ENCODE results near the gene DHRS2. TPM values are rescaled to one million over a fixed set of nuclear protein-coding genes. Genes with fewer than 3 reads are reported as not detected.

DHRS2 gene
- total and polyA plus RNA-seq, 2 of the 13 experiments (the other 11 are each of a cell fraction or from before 2014, with no cell fraction given) = 1,621 to 3,021 TPM

DNA sequence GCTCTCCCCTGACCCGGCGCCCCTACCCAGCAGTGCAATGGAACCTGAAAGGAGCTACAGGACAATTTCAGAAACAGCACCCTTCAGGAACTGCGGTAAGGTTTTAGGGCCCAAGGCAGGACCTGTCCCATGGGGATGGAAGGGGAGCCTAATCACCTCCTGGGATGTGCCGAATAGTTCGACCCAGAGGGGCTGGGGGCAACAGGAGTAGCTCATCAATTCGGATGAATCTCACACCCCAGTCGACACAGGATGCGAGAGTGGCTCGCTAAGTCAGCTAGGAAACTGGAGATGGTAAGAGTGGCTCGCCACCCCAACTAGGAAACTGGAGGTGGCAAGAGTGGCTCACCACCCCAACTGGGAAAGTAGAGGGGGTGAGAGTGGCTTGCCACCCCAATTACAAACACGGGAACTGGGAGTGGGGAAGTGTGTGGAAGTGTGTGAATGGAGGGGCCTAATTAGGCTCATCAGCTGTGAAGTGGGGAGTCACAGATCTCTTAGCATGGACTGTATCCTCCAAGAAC is 57.1 kb downstream of the DHRS2 start (continued):
- TF ChIP-seq, protein P1, sequence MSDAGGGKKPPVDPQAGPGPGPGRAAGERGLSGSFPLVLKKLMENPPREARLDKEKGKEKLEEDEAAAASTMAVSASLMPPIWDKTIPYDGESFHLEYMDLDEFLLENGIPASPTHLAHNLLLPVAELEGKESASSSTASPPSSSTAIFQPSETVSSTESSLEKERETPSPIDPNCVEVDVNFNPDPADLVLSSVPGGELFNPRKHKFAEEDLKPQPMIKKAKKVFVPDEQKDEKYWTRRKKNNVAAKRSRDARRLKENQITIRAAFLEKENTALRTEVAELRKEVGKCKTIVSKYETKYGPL (CRISPR knock-in tag; IDR thresholded peaks at IDR 0.05) = no peak
- TF ChIP-seq MXD4 (CRISPR knock-in tag; IDR thresholded peaks at IDR 0.05) = no peak
- no peak for TF ChIP-seq ZFP62 (CRISPR knock-in tag; IDR thresholded peaks at IDR 0.05)
- no peak for TF ChIP-seq FLYWCH1 (CRISPR knock-in tag; IDR thresholded peaks at IDR 0.05)
- TF ChIP-seq SOX5 (CRISPR knock-in tag; IDR thresholded peaks at IDR 0.05; ENCODE audit: borderline replicate concordance) = no peak
- TF ChIP-seq RORA (CRISPR knock-in tag; IDR thresholded peaks at IDR 0.05) = no peak
- TF ChIP-seq ZNF577 (CRISPR knock-in tag; IDR thresholded peaks at IDR 0.05; ENCODE audit: borderline replicate concordance, low read depth) = no peak
- no peak for TF ChIP-seq POLR2A (IDR thresholded peaks at IDR 0.05; ENCODE audit: insufficient read depth in 1 of 2, low read depth in 2 of 2, low read length in 2 of 2)
- 0 out of 2 replicates have a peak, but pooled peaks have one; percentile 17 for TF ChIP-seq HIVEP1 (CRISPR knock-in tag; IDR thresholded peaks at IDR 0.05)
- TF ChIP-seq PHF21A (CRISPR knock-in tag; IDR thresholded peaks at IDR 0.05) = no peak
- TF ChIP-seq ATAD3A (CRISPR knock-in tag; IDR thresholded peaks at IDR 0.05) = no peak
- TF ChIP-seq IRF2 (CRISPR knock-in tag; IDR thresholded peaks at IDR 0.05) = no peak
- no peak for TF ChIP-seq MLLT10 (CRISPR knock-in tag; IDR thresholded peaks at IDR 0.05)
- TF ChIP-seq NKX3-1 (CRISPR knock-in tag; IDR thresholded peaks at IDR 0.05) = no peak
- TF ChIP-seq, protein P2, sequence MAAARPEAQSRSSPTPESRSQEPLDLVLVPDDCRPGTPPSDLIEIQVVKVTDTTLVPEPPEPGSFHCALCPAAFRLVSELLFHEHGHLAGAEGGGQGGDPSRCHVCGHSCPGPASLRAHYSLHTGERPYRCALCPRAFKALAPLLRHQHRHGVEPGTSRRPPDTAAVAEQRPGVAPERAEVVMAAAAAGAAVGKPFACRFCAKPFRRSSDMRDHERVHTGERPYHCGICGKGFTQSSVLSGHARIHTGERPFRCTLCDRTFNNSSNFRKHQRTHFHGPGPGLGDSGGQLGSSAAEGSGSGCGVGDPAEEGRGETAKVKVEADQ (CRISPR knock-in tag; IDR thresholded peaks at IDR 0.05; ENCODE audit: borderline replicate concordance) = no peak
- TF ChIP-seq ZSCAN29 (CRISPR knock-in tag; conservative IDR thresholded peaks at IDR 0.05) = no peak
- no peak for TF ChIP-seq RAD21 (CRISPR knock-in tag; IDR thresholded peaks at IDR 0.05)
- TF ChIP-seq, protein P3, sequence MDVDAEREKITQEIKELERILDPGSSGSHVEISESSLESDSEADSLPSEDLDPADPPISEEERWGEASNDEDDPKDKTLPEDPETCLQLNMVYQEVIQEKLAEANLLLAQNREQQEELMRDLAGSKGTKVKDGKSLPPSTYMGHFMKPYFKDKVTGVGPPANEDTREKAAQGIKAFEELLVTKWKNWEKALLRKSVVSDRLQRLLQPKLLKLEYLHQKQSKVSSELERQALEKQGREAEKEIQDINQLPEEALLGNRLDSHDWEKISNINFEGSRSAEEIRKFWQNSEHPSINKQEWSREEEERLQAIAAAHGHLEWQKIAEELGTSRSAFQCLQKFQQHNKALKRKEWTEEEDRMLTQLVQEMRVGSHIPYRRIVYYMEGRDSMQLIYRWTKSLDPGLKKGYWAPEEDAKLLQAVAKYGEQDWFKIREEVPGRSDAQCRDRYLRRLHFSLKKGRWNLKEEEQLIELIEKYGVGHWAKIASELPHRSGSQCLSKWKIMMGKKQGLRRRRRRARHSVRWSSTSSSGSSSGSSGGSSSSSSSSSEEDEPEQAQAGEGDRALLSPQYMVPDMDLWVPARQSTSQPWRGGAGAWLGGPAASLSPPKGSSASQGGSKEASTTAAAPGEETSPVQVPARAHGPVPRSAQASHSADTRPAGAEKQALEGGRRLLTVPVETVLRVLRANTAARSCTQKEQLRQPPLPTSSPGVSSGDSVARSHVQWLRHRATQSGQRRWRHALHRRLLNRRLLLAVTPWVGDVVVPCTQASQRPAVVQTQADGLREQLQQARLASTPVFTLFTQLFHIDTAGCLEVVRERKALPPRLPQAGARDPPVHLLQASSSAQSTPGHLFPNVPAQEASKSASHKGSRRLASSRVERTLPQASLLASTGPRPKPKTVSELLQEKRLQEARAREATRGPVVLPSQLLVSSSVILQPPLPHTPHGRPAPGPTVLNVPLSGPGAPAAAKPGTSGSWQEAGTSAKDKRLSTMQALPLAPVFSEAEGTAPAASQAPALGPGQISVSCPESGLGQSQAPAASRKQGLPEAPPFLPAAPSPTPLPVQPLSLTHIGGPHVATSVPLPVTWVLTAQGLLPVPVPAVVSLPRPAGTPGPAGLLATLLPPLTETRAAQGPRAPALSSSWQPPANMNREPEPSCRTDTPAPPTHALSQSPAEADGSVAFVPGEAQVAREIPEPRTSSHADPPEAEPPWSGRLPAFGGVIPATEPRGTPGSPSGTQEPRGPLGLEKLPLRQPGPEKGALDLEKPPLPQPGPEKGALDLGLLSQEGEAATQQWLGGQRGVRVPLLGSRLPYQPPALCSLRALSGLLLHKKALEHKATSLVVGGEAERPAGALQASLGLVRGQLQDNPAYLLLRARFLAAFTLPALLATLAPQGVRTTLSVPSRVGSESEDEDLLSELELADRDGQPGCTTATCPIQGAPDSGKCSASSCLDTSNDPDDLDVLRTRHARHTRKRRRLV (CRISPR knock-in tag; IDR thresholded peaks at IDR 0.05) = 0 out of 2 replicates have a peak, but pooled peaks have one; percentile 7
- TF ChIP-seq, protein P4, sequence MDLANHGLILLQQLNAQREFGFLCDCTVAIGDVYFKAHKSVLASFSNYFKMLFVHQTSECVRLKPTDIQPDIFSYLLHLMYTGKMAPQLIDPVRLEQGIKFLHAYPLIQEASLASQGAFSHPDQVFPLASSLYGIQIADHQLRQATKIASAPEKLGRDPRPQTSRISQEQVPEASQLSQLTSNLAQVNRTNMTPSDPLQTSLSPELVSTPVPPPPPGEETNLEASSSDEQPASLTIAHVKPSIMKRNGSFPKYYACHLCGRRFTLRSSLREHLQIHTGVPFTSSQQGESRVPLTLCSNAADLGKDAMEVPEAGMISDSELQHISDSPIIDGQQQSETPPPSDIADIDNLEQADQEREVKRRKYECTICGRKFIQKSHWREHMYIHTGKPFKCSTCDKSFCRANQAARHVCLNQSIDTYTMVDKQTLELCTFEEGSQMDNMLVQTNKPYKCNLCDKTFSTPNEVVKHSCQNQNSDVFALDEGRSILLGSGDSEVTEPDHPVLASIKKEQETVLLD (CRISPR knock-in tag; IDR thresholded peaks at IDR 0.05; ENCODE audit: low read depth) = no peak
- TF ChIP-seq KAT7 (CRISPR knock-in tag; IDR thresholded peaks at IDR 0.05; ENCODE audit: borderline replicate concordance) = no peak
- TF ChIP-seq, protein P5, sequence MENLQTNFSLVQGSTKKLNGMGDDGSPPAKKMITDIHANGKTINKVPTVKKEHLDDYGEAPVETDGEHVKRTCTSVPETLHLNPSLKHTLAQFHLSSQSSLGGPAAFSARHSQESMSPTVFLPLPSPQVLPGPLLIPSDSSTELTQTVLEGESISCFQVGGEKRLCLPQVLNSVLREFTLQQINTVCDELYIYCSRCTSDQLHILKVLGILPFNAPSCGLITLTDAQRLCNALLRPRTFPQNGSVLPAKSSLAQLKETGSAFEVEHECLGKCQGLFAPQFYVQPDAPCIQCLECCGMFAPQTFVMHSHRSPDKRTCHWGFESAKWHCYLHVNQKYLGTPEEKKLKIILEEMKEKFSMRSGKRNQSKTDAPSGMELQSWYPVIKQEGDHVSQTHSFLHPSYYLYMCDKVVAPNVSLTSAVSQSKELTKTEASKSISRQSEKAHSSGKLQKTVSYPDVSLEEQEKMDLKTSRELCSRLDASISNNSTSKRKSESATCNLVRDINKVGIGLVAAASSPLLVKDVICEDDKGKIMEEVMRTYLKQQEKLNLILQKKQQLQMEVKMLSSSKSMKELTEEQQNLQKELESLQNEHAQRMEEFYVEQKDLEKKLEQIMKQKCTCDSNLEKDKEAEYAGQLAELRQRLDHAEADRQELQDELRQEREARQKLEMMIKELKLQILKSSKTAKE (CRISPR knock-in tag; IDR thresholded peaks at IDR 0.05; ENCODE audit: borderline replicate concordance) = no peak
- TF ChIP-seq EZH2 (conservative IDR thresholded peaks at IDR 0.05; ENCODE audit: low read depth, low read length) = no peak

All from HepG2 (cell line).